Thoracic aorta (tissue), 2 donors: ENCODE measurements around the gene KLHL11. TPM values are rescaled to one million over a fixed set of nuclear protein-coding genes. Genes with fewer than 3 reads are reported as not detected.
A peak's percentile ranks its signal among the peaks of the same experiment; 100 is the strongest.

Source experiments
- ATAC-seq: fragments of 150-250 bp; one replicate; pipeline ENCODE4 v1.8.0; 2017; ENCODE audit warnings: low read depth; ENCODE audit not compliant: insufficient number of reproducible peaks, low FRiP score
- DNase-seq: peaks from one replicate; pipeline ENCODE4 v3.0.0-alpha.2; 2020; ENCODE audit warnings: low spot score
- H3K27ac ChIP-seq, 2 donors: fragments of 200-600 bp; sonication (generic); 1 replicate in 1 of 2; 2 replicates in 1 of 2; pipeline ENCODE4 v1.5.1; 2016; ENCODE audit warnings: mild to moderate bottlenecking in 2 of 2, moderate library complexity in 2 of 2
- H3K27me3 ChIP-seq: fragments of 200-600 bp; sonication (generic); replicated peaks from 2 replicates; pipeline ENCODE4 v1.6.0; 2016; ENCODE audit warnings: mild to moderate bottlenecking; ENCODE audit not compliant: insufficient read depth
- H3K36me3 ChIP-seq: fragments of 200-600 bp; sonication (generic); one replicate; pipeline ENCODE4 v1.5.1; 2016
- H3K4me1 ChIP-seq, 2 donors: fragments of 200-600 bp; sonication (generic); 1 replicate in 1 of 2; 2 replicates in 1 of 2; pipeline versions ENCODE4 v1.5.1 to v1.6.0; 2016; ENCODE audit warnings: low read depth in 2 of 2, mild to moderate bottlenecking in 1 of 2; ENCODE audit not compliant: control insufficient read depth in 1 of 2
- H3K4me3 ChIP-seq: fragments of 200-600 bp; sonication (generic); 2 replicates; pipeline ENCODE4 v1.5.1; 2016; ENCODE audit warnings: mild to moderate bottlenecking
- H3K9me3 ChIP-seq: fragments of 200-600 bp; sonication (generic); 2 replicates; pipeline ENCODE4 v1.5.1; 2016
- total RNA-seq, 2 donors: library from RNA; depleted of rRNA; stranded (reverse); fragments of >200 nt; gene quantifications; one replicate each; pipeline versions ENCODE4 v1.1.0 to v1.2.3, GENCODE V29; 2016
- TF ChIP-seq, protein P1 (sequence below): fragments of 200-600 bp; sonication (generic); IDR thresholded peaks from one replicate; pipeline ENCODE4 v1.5.1; 2019; ENCODE audit warnings: antibody characterized with exemption

KLHL11 gene
- total RNA-seq, 2 donors from 2014 or later = 22.6 to 28.6 TPM

DNA sequence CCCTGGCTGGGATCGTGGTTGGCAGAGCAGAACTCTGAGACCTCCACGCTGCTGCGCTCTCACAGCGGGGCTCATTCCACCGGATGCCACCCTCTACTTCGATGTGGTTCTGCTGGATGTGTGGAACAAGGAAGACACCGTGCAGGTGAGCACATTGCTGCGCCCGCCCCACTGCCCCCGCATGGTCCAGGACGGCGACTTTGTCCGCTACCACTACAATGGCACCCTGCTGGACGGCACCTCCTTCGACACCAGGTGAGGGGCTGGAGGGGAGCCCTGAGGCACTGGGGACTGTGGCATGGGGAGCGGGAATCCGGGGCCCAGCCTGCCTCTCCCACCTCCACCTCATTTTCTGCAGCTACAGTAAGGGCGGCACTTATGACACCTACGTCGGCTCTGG is 47.2 kb downstream of the KLHL11 start:
- ATAC-seq (no peak), DNase-seq (no peak)
- Histone ChIP-seq H3K4me1 (peaks cover 0 to 6% of the 10 kb centered on the region in 2 donors), H3K4me3 (no peak overlapping the region), H3K9me3 (no peaks in the 10 kb centered on the region), H3K27ac (no peak overlapping the region), H3K36me3 (no peaks in the 10 kb centered on the region), H3K27me3 (no peaks in the 10 kb centered on the region)
- TF ChIP-seq, protein P1, sequence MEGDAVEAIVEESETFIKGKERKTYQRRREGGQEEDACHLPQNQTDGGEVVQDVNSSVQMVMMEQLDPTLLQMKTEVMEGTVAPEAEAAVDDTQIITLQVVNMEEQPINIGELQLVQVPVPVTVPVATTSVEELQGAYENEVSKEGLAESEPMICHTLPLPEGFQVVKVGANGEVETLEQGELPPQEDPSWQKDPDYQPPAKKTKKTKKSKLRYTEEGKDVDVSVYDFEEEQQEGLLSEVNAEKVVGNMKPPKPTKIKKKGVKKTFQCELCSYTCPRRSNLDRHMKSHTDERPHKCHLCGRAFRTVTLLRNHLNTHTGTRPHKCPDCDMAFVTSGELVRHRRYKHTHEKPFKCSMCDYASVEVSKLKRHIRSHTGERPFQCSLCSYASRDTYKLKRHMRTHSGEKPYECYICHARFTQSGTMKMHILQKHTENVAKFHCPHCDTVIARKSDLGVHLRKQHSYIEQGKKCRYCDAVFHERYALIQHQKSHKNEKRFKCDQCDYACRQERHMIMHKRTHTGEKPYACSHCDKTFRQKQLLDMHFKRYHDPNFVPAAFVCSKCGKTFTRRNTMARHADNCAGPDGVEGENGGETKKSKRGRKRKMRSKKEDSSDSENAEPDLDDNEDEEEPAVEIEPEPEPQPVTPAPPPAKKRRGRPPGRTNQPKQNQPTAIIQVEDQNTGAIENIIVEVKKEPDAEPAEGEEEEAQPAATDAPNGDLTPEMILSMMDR = no peak

DNA sequence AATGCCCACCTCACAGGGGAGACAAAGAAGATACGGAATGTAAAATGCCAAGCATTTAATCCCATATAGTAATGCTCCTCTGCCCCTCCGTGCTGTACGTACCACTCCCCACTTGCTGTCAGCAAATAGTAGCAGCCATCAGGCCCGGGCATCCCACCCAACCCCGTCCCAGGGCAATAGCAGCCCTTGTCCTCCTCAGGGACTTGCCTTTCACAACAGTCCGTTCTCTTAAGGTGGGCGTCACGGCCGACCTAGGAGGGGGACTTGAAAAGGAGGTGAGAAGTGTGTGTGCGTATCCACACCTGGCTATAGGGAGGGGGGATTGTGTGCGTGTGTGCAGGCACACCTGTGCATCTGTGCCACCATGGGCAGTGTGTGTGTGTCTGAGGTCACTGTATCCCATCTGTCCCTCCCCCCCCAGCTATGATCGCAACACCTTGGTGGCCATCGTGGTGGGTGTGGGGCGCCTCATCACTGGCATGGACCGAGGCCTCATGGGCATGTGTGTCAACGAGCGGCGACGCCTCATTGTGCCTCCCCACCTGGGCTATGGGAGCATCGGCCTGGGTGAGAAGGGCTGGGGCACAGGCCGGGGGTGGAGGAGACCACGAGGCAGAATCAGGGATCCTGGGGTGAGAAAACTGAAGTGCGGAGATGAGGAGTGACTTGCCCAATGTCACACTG is 48.4 kb downstream of the KLHL11 start:
- no peaks in the 10 kb centered on the region for H3K36me3 ChIP-seq
- TF ChIP-seq, protein P1 = no peak
- no peaks in the 10 kb centered on the region for H3K27me3 ChIP-seq
- H3K9me3 ChIP-seq = no peaks in the 10 kb centered on the region
- H3K4me1 ChIP-seq = peaks cover 0 to 11% of the 10 kb centered on the region in 2 donors
- ATAC-seq (no peak), DNase-seq (no peak)
- H3K4me3 ChIP-seq = no peak overlapping the region
- no peak overlapping the region for H3K27ac ChIP-seq

DNA sequence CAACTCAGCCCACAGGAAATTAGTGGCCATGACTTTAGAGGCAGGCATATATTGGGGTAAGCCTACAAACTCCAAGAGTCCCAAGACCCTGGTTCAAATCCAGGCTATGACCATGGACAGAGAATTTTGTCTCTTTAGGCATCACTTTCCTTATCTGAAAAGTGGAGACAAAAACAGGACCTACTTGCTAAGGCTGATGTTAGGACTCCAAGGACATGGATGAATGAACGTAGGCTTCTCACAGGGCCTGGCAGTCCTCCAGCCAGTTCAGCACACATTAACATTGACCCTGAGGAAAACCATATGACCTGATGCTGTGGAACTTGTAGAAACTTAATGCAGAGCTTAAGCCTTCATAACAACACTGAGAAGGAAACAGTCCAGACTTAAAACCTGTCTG is 51.0 kb downstream of the KLHL11 start:
- peak overlapping the region; percentile 93 for H3K4me3 ChIP-seq
- DNase-seq (no peak), ATAC-seq (no peak)
- TF ChIP-seq, protein P1 = no peak
- no peaks in the 10 kb centered on the region for H3K27me3 ChIP-seq
- peaks cover 8 to 30% of the 10 kb centered on the region in 2 donors for H3K4me1 ChIP-seq
- H3K27ac ChIP-seq = peak overlapping the region in 1 of 2 donors; percentile 64
- H3K36me3 ChIP-seq = no peaks in the 10 kb centered on the region
- H3K9me3 ChIP-seq = no peaks in the 10 kb centered on the region

DNA sequence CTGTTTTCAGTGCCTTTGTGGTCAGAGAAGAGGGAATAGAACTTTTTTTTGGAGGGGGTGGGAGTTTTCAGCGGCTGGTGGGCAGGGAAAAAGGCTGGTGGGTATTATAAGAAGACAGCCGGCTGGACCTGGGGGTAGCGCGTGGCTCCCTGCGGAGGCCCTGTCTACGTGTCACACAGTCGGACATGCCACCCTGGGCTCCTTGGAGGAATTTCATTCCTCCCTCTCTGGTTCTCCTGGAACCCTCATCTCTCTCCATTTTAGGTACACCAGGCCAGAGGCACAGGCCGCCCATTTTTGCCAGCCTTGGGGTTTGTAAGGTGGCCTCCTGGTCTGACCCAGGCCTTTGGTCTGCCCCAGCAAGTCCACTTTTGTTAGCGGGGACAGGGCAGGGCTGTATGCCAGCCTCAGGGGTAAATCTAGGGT is 51.5 kb downstream of the KLHL11 start:
- TF ChIP-seq, protein P1 = no peak
- DNase-seq (no peak), ATAC-seq (no peak)
- H3K9me3 ChIP-seq = no peaks in the 10 kb centered on the region
- H3K36me3 ChIP-seq = no peaks in the 10 kb centered on the region
- H3K27ac ChIP-seq = peak overlapping the region; percentile 64 to 78
- peaks cover 8 to 31% of the 10 kb centered on the region in 2 donors for H3K4me1 ChIP-seq
- H3K27me3 ChIP-seq = no peaks in the 10 kb centered on the region
- H3K4me3 ChIP-seq = peak overlapping the region; percentile 93

DNA sequence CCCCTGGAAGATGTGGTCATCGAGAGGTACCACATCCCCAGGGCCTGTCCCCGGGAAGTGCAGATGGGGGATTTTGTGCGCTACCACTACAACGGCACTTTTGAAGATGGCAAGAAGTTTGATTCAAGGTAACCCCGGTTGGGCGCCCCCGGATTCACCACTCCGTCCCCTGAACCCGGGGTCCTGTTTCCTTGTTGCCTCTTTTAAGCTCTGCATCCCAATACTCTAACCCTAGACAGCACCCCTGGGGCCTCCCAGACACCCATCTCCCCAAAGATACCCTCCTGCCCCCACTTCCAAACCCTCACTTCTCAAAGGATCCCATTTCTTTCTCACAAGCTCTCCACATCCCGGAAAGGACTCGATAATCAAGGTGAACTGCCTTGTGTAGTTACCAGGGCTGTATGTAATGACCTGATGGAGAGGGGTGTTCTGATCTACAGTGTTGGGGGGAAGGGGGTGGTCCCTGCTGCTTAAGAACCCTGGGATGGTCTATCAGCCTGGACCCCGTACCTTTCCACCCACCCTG is 52.0 kb downstream of the KLHL11 start:
- no peaks in the 10 kb centered on the region for H3K36me3 ChIP-seq

More for the DNA sequence above, 52.0 kb downstream of the KLHL11 start:
- TF ChIP-seq, protein P1 = no peak
- Histone ChIP-seq H3K27ac (peak overlapping the region; percentile 64 to 78), H3K9me3 (no peaks in the 10 kb centered on the region), H3K4me3 (peak overlapping the region; percentile 93), H3K4me1 (peaks cover 8 to 31% of the 10 kb centered on the region in 2 donors), H3K27me3 (no peaks in the 10 kb centered on the region)
- DNase-seq (no peak), ATAC-seq (no peak)
